ENCODE results near the gene ALPK1. TPM values are rescaled to one million over a fixed set of nuclear protein-coding genes. Genes with fewer than 3 reads are reported as not detected.

The ALPK1 gene
- total and polyA plus RNA-seq, 2 experiments from 2014 or later: 0.10 to 0.49 TPM

- Histone ChIP-seq H3F3A (replicated peaks; ENCODE audit: low read depth) (no peaks in the 10 kb centered on the region), H4K20me1 (replicated peaks; ENCODE audit: insufficient read depth) (no peaks in the 10 kb centered on the region), H3K4me2 (no peak overlapping the region), H3K4me1 (ENCODE audit: insufficient read depth) (no peaks in the 10 kb centered on the region), H3K36me3 (ENCODE audit: insufficient read depth) (no peaks in the 10 kb centered on the region), H2AFZ (no peak overlapping the region; the same call in 1 of the 2 replicates), H3K79me2 (replicated peaks; ENCODE audit: insufficient read depth) (no peaks in the 10 kb centered on the region), H3K27me3 (ENCODE audit: insufficient read depth) (no peaks in the 10 kb centered on the region), H3K9me2 (ENCODE audit: insufficient read depth) (no peaks in the 10 kb centered on the region), H3K27ac (ENCODE audit: low read depth) (no peak overlapping the region), H3K4me3 (no peak overlapping the region)
- Mint-ChIP-seq H3K27me3 (ENCODE audit: insufficient read depth, low read depth, poor library complexity) (no peaks in the 10 kb centered on the region), H3K4me1 (peaks cover 10% of the 10 kb centered on the region), H3K9me3 (no peaks in the 10 kb centered on the region), H3K36me3 (ENCODE audit: low read depth) (no peaks in the 10 kb centered on the region), H3K27ac (no peak overlapping the region), H3K4me3 (no peak overlapping the region)
- ATAC-seq (no peak; the same call in 2 of the 3 replicates), DNase-seq (ENCODE audit: low spot score) (no peak)
- TF ChIP-seq REST (IDR thresholded peaks at IDR 0.05; ENCODE audit: unreplicated experiment) (no peak), EZH2 (IDR thresholded peaks at IDR 0.05; ENCODE audit: low read depth, unreplicated experiment) (no peak)
Measured at GRCh38 chr4:112386071-112386470, 88.9 kb downstream of the ALPK1 start.

- H3K36me3 Mint-ChIP-seq (ENCODE audit: low read depth): no peaks in the 10 kb centered on the region
- TF ChIP-seq JUNB (IDR thresholded peaks at IDR 0.05; ENCODE audit: unreplicated experiment) (no peak), CTCF (conservative IDR thresholded peaks at IDR 0.05; ENCODE audit: low read depth in 2 of 2) (no peak), CREB1 (CRISPR knock-in tag; IDR thresholded peaks at IDR 0.05; ENCODE audit: low read depth) (no peak), ZNF331 (CRISPR knock-in tag; IDR thresholded peaks at IDR 0.05; ENCODE audit: low read depth) (no peak), ZNF114 (CRISPR knock-in tag; IDR thresholded peaks at IDR 0.05) (no peak), NANOG (IDR thresholded peaks at IDR 0.05; ENCODE audit: borderline replicate concordance) (no peak), STAT1 (IDR thresholded peaks at IDR 0.05; ENCODE audit: unreplicated experiment) (no peak), EZH2phosphoT487 (IDR thresholded peaks at IDR 0.05; ENCODE audit: unreplicated experiment) (no peak), POLR2AphosphoS5 (IDR thresholded peaks at IDR 0.05; ENCODE audit: low read depth) (no peak), ETS1 (IDR thresholded peaks at IDR 0.05) (no peak), EZH2 (IDR thresholded peaks at IDR 0.05; ENCODE audit: low read depth, unreplicated experiment) (no peak)
Measured at GRCh38 chr4:112402098-112402497, 104.9 kb downstream of the ALPK1 start.

More at GRCh38 chr4:112402098-112402497, 104.9 kb downstream of the ALPK1 start:
- Mint-ChIP-seq H3K4me1 (peaks cover 23% of the 10 kb centered on the region), H3K4me3 (no peak overlapping the region), H3K9me3 (no peaks in the 10 kb centered on the region), H3K27ac (no peak overlapping the region), H3K27me3 (ENCODE audit: insufficient read depth, low read depth, poor library complexity) (no peaks in the 10 kb centered on the region)
- peaks cover 5% of the 10 kb centered on the region; the same call in 1 of the 2 replicates for H3K9me2 ChIP-seq (ENCODE audit: insufficient read depth)
- H4K20me1 ChIP-seq (replicated peaks; ENCODE audit: insufficient read depth): no peaks in the 10 kb centered on the region
- ATAC-seq (no peak), DNase-seq (ENCODE audit: low spot score) (no peak)
- peaks cover 24% of the 10 kb centered on the region for H3K4me1 ChIP-seq (ENCODE audit: insufficient read depth)
- no peaks in the 10 kb centered on the region for H3K36me3 ChIP-seq (ENCODE audit: insufficient read depth)
- H3K4me2 ChIP-seq: peak overlapping the region; percentile 68; the same call in 1 of the 2 replicates
- no peak overlapping the region for H3K27ac ChIP-seq (ENCODE audit: low read depth)
- H3F3A ChIP-seq (replicated peaks; ENCODE audit: low read depth): no peaks in the 10 kb centered on the region
- H2AFZ ChIP-seq: 0 out of 2 replicates have a peak overlapping the region, but pooled peaks have one; percentile 69
- no peaks in the 10 kb centered on the region for H3K79me2 ChIP-seq (replicated peaks; ENCODE audit: insufficient read depth)
- H3K4me3 ChIP-seq: no peak overlapping the region
- H3K27me3 ChIP-seq (ENCODE audit: insufficient read depth): 0 out of 2 replicates have a peak, but pooled peaks cover 3% of the 10 kb centered on the region

Measured in GM23338 (cell line).